GM18873 (cell line): ENCODE results near the gene GNB2.
"Not testable (repeated sequence)": the region's sequence is repeated elsewhere in the genome, so short reads cannot be mapped to it uniquely, and the experiment has no call there.

Source experiments
- ATAC-seq: cut with Tn5 transposase; IDR thresholded peaks from one replicate; pipeline ENCODE4 v1.9.1; 2021; ENCODE audit warnings: mild to moderate bottlenecking, moderate library complexity, moderate number of reproducible peaks; ENCODE audit not compliant: unreplicated experiment, low FRiP score

The GNB2 gene

GRCh38 chr7:100662194-100662776 lies 11.3 kb upstream of the GNB2 start:
- ATAC-seq = not testable (repeated sequence)

- ATAC-seq = no peak
Observed at GRCh38 chr7:100665168-100665726, 8.3 kb upstream of the GNB2 start.

GRCh38 chr7:100667331-100668068 lies 6.0 kb upstream of the GNB2 start:
- ATAC-seq = no peak

- no peak for ATAC-seq
Observed at GRCh38 chr7:100668069-100668449, 5.5 kb upstream of the GNB2 start.

- ATAC-seq = not testable (repeated sequence)
Observed at GRCh38 chr7:100669106-100669505, 4.4 kb upstream of the GNB2 start.

- no peak for ATAC-seq
Observed at GRCh38 chr7:100670074-100670473, 3.5 kb upstream of the GNB2 start.

- ATAC-seq = no peak
Observed at GRCh38 chr7:100671353-100672327, 1.9 kb upstream of the GNB2 start.

- no peak for ATAC-seq
Observed at GRCh38 chr7:100673942-100674410, 436 bp downstream of the GNB2 start.

GRCh38 chr7:100674411-100675104 lies 1.0 kb downstream of the GNB2 start:
- ATAC-seq = no peak

- no peak for ATAC-seq
Observed at GRCh38 chr7:100675105-100675451, 1.5 kb downstream of the GNB2 start.

- ATAC-seq = no peak
Observed at GRCh38 chr7:100675581-100676350, 2.2 kb downstream of the GNB2 start.

- ATAC-seq = no peak
Observed at GRCh38 chr7:100676501-100677306, 3.2 kb downstream of the GNB2 start.

- ATAC-seq = no peak
Observed at GRCh38 chr7:100677308-100678267, 4.0 kb downstream of the GNB2 start.

- ATAC-seq = no peak
Observed at GRCh38 chr7:100678291-100678984, 4.9 kb downstream of the GNB2 start.

- no peak for ATAC-seq
Observed at GRCh38 chr7:100679129-100679926, 5.8 kb downstream of the GNB2 start.

- ATAC-seq = no peak
Observed at GRCh38 chr7:100679927-100680575, 6.5 kb downstream of the GNB2 start.
